DMS53 treated with DMSO at 0.1 percent for 48 hours (cell line): Measurements from ENCODE around the gene TRIP11.
A peak's percentile ranks its signal among the peaks of the same experiment; 100 is the strongest.
"Not testable (repeated sequence)": the region's sequence is repeated elsewhere in the genome, so short reads cannot be mapped to it uniquely, and the experiment has no call there.

Experiments used
- DNase-seq: peaks from one replicate; lab custom pipeline; 2025; ENCODE audit not compliant: unreplicated experiment; lab: John Stamatoyannopoulos, UW

Gene TRIP11

GRCh38 chr14:92039719-92040430 lies at the start of gene TRIP11:
TSS of gene TRIP11 (minus strand) at chr14:92040059. CDS start at chr14:92039685, 374 bp downstream.
- peak; percentile 72 for DNase-seq

- DNase-seq, result no peak
Measured at GRCh38 chr14:92088494-92088893, 48.6 kb upstream of the TRIP11 start.

DNA sequence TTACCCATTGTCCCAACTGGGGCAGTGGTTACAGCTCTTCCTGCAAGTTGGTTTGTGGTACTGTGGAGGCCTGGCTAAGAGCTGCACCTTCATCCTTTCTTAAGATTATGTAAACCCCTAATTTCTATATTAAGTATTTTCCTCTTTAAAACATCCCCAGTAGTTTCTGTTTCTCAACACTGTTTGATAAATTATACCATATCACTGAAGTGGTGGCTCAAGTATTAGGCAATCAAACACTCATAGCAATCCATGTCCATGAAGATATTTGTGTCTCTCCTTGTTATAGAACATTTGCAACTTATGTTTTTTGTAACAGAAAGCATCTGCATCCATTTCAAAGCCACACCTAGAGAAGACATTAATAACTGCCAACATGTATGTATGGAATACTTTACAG lies 34.7 kb upstream of the TRIP11 start:
- no peak for DNase-seq

GRCh38 chr14:92058006-92058917 lies 18.4 kb upstream of the TRIP11 start:
- DNase-seq, result no peak

GRCh38 chr14:92049781-92050180 lies 9.9 kb upstream of the TRIP11 start:
- DNase-seq, result no peak

DNA sequence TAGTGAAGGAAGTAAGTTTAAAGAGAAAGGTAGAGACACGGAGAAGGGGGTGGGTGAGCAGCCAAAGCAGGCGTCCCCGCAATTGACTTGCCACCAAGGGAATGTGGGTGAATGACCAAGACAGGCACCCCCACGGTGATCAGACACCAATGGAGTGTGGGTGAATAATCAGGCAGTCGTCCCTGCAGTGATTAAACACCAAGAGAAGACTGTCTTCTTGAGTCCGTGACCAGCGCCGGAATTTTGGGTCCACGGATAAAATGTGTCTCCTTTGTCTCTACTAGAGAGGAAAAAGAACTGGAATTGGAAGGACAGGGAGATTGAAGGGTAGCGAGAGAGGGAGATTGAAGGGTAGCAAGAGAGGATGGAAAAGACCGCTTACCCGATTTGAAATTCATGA lies 9.4 kb upstream of the TRIP11 start:
- not testable (repeated sequence) for DNase-seq

DNA sequence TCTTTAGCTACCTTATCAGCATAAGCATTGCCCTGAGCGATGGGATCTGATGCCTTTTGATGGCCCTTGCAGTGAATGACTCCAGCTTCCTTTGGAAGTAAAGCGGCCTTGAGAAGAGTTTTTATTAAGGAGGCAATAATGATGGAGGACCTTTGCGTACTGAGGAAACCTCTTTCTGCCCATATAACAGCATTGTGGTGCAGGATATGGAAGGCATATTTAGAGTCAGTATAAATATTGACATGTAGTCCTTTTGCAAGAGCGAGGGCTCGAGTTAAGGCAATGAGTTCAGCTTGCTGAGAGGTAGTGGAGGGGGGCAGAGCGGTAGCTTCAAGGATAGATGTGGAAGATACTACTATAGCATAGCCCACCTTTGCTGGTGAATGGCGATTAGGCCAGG lies 6.0 kb upstream of the TRIP11 start:
- not testable (repeated sequence) for DNase-seq

GRCh38 chr14:92041766-92042165 lies 1.9 kb upstream of the TRIP11 start:
- not testable (repeated sequence) for DNase-seq

DNA sequence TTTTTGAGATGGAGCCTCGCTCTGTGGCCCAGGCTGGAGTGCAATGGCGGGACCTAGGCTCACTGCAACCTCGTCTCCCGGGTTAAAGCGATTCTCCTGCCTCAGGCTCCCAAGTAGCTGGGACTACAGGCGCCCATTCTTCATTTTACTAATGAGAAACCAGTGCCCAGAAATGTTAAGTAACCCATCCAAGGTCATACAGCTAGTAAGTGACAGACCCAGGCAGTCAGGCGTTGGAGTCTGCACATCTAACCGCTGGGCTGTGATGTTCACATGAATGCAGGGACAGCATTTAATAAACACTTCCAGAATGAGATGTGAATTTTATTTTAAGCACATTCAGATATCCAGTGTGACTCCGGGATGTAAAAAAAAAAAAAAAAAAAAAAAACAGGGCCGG lies 1.3 kb upstream of the TRIP11 start:
- DNase-seq, result no peak

DNA sequence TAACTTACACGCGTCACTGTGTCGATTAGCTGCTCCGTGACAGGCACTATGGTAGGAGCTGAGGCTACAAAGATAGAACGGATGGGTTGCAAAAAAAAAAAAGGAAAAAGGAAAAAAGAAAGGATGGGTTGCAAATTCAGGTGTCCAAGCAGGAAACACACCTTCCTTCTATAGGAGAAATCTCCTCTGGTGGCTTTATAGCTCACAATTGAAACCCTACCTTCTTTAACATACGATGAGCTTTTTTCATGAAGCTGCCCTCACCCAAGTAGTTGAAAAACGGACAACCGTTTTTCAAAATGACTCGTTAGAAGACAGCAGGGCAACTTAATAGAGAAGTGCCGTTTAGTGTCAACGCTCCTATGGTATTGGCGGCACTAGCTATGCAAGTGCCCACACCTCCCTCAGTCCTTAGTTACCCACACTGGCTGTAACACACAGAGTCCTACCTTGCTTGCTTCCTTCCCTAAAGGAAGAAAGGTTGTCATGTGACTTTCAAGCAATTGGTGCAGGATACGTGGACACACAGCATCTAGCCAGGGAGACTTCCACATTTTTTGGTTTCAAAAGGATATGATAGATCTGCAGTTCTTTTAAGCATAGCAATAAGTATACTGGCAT lies 682 bp upstream of the TRIP11 start:
- DNase-seq, result peak; percentile 21

DNA sequence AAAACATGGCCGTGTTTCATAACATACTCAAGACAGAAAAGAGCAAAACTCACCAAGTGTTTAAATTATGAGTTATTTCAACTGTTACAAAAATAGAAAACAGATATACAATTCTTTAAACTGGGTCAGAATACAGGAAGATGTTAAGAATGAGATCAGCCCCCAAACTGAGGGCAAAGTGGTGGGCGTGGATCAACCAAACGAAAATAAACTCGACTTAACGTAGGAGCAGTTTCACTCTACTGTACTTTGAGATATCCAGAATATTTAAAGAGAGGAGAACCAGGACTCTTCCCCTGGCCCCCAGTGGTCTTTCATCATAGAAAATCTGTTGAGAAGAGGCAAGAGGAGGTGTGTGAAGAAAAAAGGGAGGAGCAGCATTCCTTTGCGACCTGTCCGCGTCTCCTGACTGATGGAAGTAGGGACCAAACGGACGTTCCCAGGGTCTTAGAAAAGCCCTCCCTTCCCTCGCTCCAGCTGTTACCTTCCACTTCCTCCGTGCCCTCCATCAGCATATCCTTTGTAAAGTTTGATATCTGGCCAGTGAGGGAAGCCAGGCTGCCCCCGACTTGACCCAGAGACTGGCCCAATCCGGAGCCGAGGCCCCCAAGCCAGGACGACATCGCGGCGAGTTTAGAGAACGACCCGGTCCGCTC lies 668 bp downstream of the TRIP11 start:
- DNase-seq, result no peak

- no peak for DNase-seq
Measured at GRCh38 chr14:92037989-92038388, 1.9 kb downstream of the TRIP11 start.

DNA sequence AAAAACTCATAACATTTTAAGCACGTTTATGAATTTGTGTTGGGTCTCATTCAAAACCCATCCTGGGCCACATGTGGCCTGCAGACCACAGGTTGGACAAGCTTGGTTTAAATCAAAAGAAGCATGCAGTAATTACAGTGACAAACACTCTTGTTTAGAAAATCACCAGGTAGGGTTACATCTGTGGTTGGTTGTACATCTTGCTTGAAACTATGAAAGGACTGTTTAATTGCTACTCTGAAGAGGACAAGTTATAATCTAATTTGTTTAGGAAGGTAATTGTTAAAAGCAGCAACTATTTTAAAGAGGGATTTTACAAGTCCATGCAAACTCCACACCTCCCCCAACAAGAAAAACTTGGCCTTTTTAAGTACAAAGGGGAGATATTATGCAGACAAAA lies 4.0 kb downstream of the TRIP11 start:
- DNase-seq, result no peak

DNA sequence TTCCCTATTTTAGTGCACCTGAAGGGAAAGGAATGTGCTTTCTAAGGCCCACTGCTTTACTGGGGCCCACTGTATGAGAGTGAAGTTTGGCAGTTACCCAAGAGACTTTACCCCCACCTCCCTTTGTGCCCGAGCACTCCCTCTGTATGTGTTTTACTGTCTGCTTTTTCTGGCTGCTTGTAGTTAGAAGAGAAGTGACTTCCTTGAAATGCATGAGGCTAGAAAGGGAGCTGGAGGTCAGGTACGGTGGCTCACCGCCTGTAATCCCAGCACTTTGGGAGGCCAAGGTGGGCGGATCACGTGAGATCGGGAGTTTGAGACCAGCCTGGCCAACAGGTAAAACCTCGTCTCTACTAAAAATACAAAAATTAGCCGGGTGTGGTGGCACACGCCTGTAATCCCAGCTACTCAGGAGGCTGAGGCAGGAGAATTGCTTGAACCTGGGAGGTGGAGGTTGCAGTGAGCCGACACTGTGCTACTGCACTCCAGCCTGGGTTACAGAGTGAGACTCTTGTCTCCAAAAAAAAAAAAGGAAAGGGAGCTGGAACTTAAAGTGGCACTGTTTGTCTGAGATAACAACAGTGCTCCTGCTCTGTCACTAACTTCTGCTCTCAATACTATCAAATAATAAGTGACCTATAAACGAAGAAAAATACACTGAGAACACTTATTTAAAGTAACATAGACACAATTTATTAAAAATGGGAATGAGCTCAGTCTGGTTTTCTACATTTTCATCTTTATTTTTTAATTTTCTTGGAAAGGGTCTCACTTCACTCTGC lies 5.8 kb downstream of the TRIP11 start:
- no peak for DNase-seq

DNA sequence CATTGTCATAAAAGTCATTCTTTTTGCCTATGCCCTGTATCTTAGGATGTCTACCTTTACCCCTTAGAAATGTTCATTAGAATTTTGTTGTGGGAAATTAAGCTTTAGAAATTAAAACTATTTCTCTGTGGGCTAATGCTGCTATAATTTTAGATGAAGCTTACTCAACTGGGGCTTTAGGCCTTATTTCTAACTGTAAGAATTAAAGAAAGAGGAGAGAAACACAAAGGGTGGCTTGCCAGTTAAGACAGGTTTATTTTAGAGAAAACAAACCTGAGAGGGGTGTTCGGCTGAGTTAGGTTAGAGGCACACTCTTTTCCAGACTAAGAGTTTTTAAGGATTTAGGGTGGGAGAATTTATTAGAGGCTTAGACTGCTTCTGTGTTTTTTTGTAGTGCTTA lies 6.4 kb downstream of the TRIP11 start:
- DNase-seq, result no peak

DNA sequence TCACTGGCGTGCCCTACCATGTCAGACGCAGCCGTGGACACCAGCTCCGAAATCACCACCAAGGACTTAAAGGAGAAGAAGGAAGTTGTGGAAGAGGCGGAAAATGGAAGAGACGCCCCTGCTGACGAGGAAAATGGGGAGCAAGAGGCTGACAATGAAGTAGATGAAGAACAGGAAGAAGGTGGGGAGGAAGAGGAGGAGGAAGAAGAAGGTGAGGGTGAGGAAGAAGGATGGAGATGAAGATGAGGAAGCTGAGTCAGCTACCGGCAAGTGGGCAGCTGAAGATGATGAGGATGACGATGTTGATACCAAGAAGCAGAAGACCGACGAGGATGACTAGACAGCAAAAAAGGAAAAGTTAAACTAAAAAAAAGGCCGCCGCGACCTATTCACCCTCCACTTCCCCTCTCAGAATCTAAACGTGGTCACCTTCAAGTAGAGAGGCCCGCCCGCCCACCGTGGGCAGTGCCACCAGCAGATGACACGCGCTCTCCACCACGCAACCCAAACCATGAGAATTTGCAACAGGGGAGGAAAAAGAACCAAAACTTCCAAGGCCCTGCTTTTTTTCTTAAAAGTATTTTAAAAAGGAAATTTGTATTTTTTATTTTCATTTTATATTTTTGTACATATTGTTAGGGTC lies 13.2 kb downstream of the TRIP11 start:
- no peak for DNase-seq

DNA sequence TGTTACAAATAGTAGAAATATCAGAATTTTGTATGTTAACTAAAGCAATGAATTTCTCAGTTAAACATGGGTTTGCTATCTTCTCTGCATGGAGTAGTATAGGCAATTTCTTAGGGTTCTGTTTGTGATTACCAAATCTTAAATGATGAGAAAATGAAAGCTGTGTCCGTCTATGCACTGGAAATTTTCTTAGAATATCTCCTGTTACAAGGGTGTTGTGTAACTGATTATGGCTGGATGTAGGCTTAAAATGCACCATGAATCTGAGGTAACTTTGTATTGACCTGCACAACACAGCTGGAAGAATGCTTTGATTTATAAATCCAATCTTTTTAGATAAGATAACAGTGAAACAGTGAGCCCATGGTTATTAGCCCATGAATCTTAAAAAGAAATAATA lies 17.8 kb downstream of the TRIP11 start:
- DNase-seq, result no peak

DNA sequence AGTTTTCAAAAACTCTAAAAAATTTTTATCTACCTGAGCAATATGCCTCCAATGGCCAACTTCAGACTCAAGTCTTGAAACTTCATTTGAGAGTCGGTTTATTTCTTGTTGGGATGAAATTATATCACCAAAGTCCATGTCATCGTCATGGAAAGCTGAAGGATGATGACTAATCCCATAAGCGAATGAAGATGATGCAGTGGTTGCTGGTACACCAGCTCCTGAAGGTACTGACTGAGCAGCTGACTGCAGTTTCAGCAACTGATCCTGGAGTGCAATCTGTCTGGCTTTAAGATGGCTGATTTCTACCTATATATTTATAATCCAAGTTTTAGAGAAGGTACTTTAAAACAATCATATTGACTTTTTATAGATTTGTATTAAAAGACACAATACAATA lies 18.3 kb downstream of the TRIP11 start:
- DNase-seq, result no peak

DNA sequence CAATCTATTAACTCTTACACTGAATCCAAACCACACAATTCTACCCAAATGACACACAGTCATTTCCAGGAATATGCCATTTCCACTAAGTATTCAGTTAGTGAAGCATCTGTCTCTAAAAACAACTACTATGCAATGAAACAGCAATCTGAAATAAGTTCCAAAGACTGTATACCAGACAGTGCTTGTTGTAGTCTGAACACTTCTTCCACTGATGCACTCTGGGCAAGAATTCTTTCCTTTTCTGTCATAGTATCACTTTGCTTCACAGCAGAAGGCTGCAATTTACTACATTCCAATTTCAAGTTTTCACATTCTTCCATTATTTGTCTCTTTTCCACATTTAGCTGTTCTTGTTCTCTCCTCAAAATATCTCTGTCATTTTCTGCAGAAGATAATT lies 25.8 kb downstream of the TRIP11 start:
- no peak for DNase-seq

GRCh38 chr14:92012121-92012748 lies 27.6 kb downstream of the TRIP11 start:
- no peak for DNase-seq
